Skeletal muscle cell (primary cell): ENCODE results near the gene GLRX.
"Not testable (repeated sequence)": the region's sequence is repeated elsewhere in the genome, so short reads cannot be mapped to it uniquely, and the experiment has no call there.

Experiments used
- DNase-seq: peaks from one replicate; pipeline ENCODE4 v3.0.0-alpha.2; 2010; ENCODE audit warnings: low read depth
- H3K4me3 ChIP-seq: 2 replicates; pipeline ENCODE4 v1.5.1; 2011; ENCODE audit warnings: low read depth, mild to moderate bottlenecking, control low read depth, low read length, moderate library complexity

GLRX gene

GRCh38 chr5:95822542-95823181 is at the start of gene GLRX:
Gene GLRX, minus strand, starts transcription at chr5:95822726. Its CDS starts 64 bp downstream, at chr5:95822662.
- peak; percentile 89 for DNase-seq
- peak within 1 kb of the TSS; percentile 76 for H3K4me3 ChIP-seq

GRCh38 chr5:95871146-95871806 is 48.8 kb upstream of the GLRX start:
- no peak overlapping the region for H3K4me3 ChIP-seq
- no peak for DNase-seq

GRCh38 chr5:95870105-95870672 is 47.7 kb upstream of the GLRX start:
- no peak for DNase-seq
- H3K4me3 ChIP-seq, result no peak overlapping the region

- not testable (repeated sequence) for H3K4me3 ChIP-seq, DNase-seq
Measured at GRCh38 chr5:95869173-95869855, 46.8 kb upstream of the GLRX start.

- no peak for DNase-seq
- no peak overlapping the region for H3K4me3 ChIP-seq
Measured at GRCh38 chr5:95868136-95868535, 45.6 kb upstream of the GLRX start.

- H3K4me3 ChIP-seq, result no peak overlapping the region
- no peak for DNase-seq
Measured at GRCh38 chr5:95866435-95867040, 44.0 kb upstream of the GLRX start.

GRCh38 chr5:95864944-95865504 is 42.5 kb upstream of the GLRX start:
- no peak for DNase-seq
- no peak overlapping the region for H3K4me3 ChIP-seq

GRCh38 chr5:95864456-95864855 is 41.9 kb upstream of the GLRX start:
- no peak for DNase-seq
- H3K4me3 ChIP-seq, result no peak overlapping the region

GRCh38 chr5:95863383-95863757 is 40.8 kb upstream of the GLRX start:
- peak; percentile 84 for DNase-seq
- no peak overlapping the region for H3K4me3 ChIP-seq

- H3K4me3 ChIP-seq, result no peak overlapping the region
- DNase-seq, result no peak
Measured at GRCh38 chr5:95862671-95863382, 40.3 kb upstream of the GLRX start.

- DNase-seq, result no peak
- H3K4me3 ChIP-seq, result no peak overlapping the region
Measured at GRCh38 chr5:95861864-95862561, 39.5 kb upstream of the GLRX start.

- H3K4me3 ChIP-seq, result no peak overlapping the region
- DNase-seq, result peak; percentile 98
Measured at GRCh38 chr5:95861221-95861863, 38.8 kb upstream of the GLRX start.

GRCh38 chr5:95859661-95860060 is 37.1 kb upstream of the GLRX start:
- H3K4me3 ChIP-seq, result peak overlapping the region; percentile 25
- DNase-seq, result no peak

- peak; percentile 99 for DNase-seq
- peak overlapping the region; percentile 25 for H3K4me3 ChIP-seq
Measured at GRCh38 chr5:95858661-95859595, 36.4 kb upstream of the GLRX start.

GRCh38 chr5:95858023-95858461 is 35.5 kb upstream of the GLRX start:
- H3K4me3 ChIP-seq, result no peak overlapping the region
- DNase-seq, result peak; percentile 81

- peak; percentile 91 for DNase-seq
- H3K4me3 ChIP-seq, result no peak overlapping the region
Measured at GRCh38 chr5:95857185-95857945, 34.8 kb upstream of the GLRX start.
